ENCODE results near the gene SCFD2.

SCFD2 gene

DNA sequence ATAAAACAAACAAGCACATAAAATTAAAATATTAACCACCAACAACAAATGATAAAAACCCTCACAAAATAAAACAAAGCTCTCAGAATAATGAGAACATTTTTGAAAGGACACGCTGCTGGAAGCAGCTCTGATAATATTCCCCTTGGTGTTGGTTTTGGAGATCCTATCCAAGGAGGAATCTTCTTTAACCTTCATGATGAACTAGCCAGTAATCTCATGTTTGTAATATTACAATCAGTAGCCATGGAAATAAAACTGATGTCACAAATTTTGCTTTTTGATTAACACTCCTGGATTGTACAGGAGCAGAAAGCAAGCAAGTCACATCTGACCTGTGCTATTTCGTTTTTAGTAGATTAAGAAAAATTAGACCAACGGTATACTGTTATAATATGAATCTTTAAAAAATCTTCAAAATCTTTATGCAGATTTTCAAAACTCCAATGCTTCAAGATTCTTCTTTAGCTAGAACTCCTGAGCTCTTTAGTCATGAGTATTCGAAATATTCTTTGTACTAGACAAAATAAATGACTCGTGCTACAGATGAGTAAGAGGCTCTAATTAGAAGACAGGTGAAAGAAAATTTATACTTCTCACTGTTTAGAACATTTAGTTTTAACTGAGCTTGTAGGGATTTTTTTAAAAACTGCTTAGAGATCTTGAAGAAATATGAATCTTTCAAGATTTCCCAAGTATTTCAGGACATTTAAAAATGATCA lies 349.6 kb downstream of the SCFD2 start:
- TF ChIP-seq, protein P1, sequence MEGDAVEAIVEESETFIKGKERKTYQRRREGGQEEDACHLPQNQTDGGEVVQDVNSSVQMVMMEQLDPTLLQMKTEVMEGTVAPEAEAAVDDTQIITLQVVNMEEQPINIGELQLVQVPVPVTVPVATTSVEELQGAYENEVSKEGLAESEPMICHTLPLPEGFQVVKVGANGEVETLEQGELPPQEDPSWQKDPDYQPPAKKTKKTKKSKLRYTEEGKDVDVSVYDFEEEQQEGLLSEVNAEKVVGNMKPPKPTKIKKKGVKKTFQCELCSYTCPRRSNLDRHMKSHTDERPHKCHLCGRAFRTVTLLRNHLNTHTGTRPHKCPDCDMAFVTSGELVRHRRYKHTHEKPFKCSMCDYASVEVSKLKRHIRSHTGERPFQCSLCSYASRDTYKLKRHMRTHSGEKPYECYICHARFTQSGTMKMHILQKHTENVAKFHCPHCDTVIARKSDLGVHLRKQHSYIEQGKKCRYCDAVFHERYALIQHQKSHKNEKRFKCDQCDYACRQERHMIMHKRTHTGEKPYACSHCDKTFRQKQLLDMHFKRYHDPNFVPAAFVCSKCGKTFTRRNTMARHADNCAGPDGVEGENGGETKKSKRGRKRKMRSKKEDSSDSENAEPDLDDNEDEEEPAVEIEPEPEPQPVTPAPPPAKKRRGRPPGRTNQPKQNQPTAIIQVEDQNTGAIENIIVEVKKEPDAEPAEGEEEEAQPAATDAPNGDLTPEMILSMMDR (IDR thresholded peaks at IDR 0.05; ENCODE audit: low read depth, low read length, missing control alignments), result no peak
- in situ Hi-C loops (cut with HindIII; ENCODE audit: low sequenced_read_pairs), result loop anchor here (25.0 kb wide), 1 partner anchor 896 kb away; no protein-coding TSS in a partner anchor
- no peak for DNase-seq (ENCODE audit: low read depth)

GRCh38 chr4:53015681-53016080 lies 350.2 kb downstream of the SCFD2 start:
- TF ChIP-seq, protein P1 (IDR thresholded peaks at IDR 0.05; ENCODE audit: low read depth, low read length, missing control alignments), result peak; percentile 72
- DNase-seq (ENCODE audit: low read depth), result peak; percentile 57
- H3K4me3 ChIP-seq (ENCODE audit: low read depth, low read length), result no peak overlapping the region
- in situ Hi-C loops (cut with HindIII; ENCODE audit: low sequenced_read_pairs), result loop anchor here (25.0 kb wide), 1 partner anchor 897 kb away; no protein-coding TSS in a partner anchor

More for the DNA sequence above, 349.6 kb downstream of the SCFD2 start:
- no peak overlapping the region for H3K4me3 ChIP-seq (ENCODE audit: low read depth, low read length)

DNA sequence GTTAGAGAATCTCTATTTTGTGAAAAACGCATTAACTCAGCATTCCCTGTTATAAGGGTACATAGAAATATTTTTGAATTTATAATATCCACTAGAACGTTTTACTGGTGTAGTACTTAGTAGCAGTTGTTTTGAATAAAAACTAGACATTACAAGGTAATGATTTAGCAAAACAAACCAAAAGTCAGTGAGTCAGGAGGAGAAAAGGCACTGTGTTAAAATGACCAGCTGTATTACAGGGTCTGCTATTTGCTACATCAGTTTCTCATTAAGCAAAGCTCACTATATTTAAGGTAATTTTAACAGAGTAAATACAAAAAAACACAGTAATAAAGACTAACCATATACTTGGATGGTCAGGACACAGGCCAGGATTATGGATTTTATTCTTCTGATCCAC lies 351.0 kb downstream of the SCFD2 start:
- in situ Hi-C loops (cut with HindIII; ENCODE audit: low sequenced_read_pairs), result loop anchor here (25.0 kb wide), 1 partner anchor 897 kb away; no protein-coding TSS in a partner anchor
- no peak overlapping the region for H3K4me3 ChIP-seq (ENCODE audit: low read depth, low read length)

DNA sequence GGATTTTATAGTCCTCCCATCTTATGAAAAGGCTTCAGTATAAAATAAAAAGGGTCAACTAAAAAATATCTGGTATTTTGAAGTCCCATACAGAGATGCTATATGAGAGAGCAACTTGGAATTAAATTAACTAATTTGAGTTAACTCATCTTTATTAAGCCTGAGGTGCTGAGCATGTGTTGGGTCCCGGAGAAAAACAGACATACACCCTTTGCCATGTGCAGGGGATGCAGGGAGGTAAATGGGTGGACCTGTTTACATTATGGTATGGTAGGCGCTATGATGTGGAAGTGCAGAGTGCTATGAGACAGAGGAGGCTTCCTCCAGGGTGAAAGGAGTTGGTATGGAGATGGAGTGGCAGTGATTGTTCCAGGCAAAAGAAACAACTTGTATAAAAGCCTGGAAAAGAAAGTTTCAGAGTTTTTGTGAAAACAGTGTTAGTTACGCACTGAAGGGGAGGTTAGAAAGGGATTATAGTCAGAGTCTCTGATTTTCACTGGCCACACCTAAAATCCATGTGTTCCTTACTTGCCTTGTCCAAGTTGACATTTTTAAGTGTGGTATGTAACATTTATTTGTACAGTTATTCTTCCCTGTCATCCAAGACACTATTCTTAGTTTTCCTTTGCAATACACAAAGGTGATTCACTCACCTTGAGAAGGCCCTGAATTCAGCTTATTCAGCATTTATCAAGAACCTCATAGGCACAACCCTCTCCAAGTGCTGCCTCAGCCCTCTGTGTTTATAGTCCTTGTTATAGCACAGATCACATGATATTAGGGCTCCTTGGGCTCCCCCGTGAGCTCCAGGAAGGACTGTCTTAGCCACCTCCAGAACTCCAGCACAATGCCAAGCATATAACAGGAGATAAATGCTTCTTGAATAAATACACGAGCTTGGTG lies 351.7 kb downstream of the SCFD2 start:
- no peak overlapping the region for H3K4me3 ChIP-seq (ENCODE audit: low read depth, low read length)
- DNase-seq (ENCODE audit: low read depth), result no peak
- TF ChIP-seq, protein P1 (IDR thresholded peaks at IDR 0.05; ENCODE audit: low read depth, low read length, missing control alignments), result no peak
- in situ Hi-C loops (cut with HindIII; ENCODE audit: low sequenced_read_pairs), result loop anchor here (25.0 kb wide), 1 partner anchor 898 kb away; no protein-coding TSS in a partner anchor

More for the DNA sequence above, 351.0 kb downstream of the SCFD2 start:
- TF ChIP-seq, protein P1 (IDR thresholded peaks at IDR 0.05; ENCODE audit: low read depth, low read length, missing control alignments), result no peak
- DNase-seq (ENCODE audit: low read depth), result no peak

GRCh38 chr4:53012738-53013137 lies 353.1 kb downstream of the SCFD2 start:
- no peak overlapping the region for H3K4me3 ChIP-seq (ENCODE audit: low read depth, low read length)
- no peak for DNase-seq (ENCODE audit: low read depth)
- TF ChIP-seq, protein P1 (IDR thresholded peaks at IDR 0.05; ENCODE audit: low read depth, low read length, missing control alignments), result no peak
- in situ Hi-C loops (cut with HindIII; ENCODE audit: low sequenced_read_pairs), result loop anchor here (25.0 kb wide), 1 partner anchor 900 kb away; no protein-coding TSS in a partner anchor

GRCh38 chr4:53011259-53011905 lies 354.5 kb downstream of the SCFD2 start:
- TF ChIP-seq, protein P1 (IDR thresholded peaks at IDR 0.05; ENCODE audit: low read depth, low read length, missing control alignments), result no peak
- no peak overlapping the region for H3K4me3 ChIP-seq (ENCODE audit: low read depth, low read length)

More at GRCh38 chr4:53011259-53011905, 354.5 kb downstream of the SCFD2 start:
- in situ Hi-C loops (cut with HindIII; ENCODE audit: low sequenced_read_pairs), result loop anchor here (25.0 kb wide), 1 partner anchor 901 kb away; no protein-coding TSS in a partner anchor
- DNase-seq (ENCODE audit: low read depth), result no peak
